Activated T-cell treated with anti-CD3 and anti-CD28 coated beads, Interleukin-2, amount 50 U/mL, for 1 hour (primary cell): ENCODE measurements around the gene TTC7B.

Experiments
- DNase-seq: peaks from one replicate; pipeline ENCODE4 v3.0.0-alpha.2; 2020

Gene TTC7B

GRCh38 chr14:90697577-90698206, 118.5 kb downstream of the TTC7B start:
- peak; percentile 76 for DNase-seq

DNA sequence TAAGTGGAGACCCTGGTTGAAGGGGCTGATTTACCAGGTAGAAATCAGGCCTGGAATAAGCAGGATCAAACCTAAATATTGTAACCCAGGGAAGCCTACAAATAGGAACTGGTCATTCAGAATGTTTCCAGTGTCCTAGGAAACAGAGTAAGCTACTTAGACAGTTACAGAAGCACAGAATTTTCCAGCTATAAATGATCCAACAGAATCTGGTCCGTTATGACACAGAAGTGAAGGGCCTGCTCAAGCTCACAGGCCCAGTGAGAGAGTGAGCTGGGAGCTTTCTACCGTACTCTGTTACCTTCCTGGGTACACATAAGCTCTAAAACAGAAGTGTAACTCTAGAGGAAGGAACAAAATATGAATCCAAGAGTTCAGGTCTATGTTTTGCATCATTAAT, 119.1 kb downstream of the TTC7B start:
- no peak for DNase-seq

DNA sequence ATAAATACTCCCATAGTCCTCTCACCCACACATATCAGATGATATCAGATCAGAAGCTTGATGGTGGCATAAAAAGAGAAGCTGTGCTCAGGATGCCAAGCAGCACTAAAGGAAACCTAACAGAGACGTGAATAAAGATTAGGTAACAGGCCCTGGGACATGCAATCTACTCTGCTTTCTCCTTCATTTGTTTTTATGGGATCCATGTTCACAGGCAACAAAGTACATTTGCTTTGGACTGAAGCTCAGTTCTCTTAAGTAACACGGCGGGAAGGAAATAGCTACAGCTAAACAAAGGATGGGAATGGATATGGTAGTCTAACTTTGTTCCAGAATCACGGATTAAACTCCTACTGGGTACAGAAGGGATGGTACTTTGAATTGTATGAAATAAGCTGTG, 119.5 kb downstream of the TTC7B start:
- DNase-seq = no peak

DNA sequence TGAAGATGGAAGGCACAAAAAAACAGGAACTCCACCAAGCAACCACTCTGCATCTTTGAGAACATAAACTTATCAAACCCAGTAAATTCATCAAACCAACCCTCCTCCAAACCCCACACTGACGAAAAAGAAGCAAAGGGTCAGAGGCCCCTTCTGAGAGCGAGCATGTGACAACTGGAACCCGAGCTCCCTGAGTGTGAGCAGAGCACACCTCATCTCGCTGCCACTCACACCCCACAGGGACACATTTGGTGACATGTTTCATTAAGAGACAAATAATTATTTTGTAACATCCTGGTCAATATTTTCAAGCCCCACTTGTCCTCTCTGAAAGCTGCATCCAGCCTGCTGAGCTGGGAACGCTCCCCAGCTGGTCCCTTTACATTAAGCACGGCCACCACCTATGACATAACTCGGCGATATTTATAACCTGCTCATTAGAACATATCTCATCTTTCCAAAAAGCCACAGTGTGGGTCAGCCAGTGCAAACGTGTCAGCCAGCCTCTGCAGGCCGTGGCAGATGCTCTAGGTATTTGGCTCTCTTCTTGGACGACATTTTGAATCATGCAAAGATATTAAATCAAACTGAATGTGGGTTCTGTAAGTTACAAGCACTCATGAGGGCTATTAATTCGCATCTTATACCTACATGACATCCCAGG, 120.1 kb downstream of the TTC7B start:
- no peak for DNase-seq

- no peak for DNase-seq
These were observed 122.8 kb downstream of the TTC7B start for GRCh38 chr14:90693413-90693812.

GRCh38 chr14:90692826-90693225, 123.4 kb downstream of the TTC7B start:
- DNase-seq = no peak

- no peak for DNase-seq
These were observed 124.2 kb downstream of the TTC7B start for GRCh38 chr14:90692061-90692460.

DNA sequence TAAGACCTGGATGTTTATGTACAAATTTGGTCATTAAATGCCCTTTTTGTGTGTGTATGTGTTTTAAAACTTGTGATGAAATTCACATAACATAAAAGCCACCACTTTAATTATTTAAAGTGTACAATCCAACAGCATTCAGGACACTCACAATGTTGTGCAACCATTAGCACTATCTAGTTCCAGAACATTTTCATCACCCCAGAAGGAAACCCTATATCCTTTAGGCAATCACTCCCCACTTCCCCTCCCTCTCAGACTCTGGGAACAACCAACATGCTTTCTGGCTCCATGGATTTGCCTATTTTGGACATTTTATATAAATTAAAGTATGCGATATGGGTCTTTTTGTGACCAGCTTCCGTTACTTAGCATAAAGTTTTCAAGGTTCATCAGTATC, 124.6 kb downstream of the TTC7B start:
- no peak for DNase-seq

DNA sequence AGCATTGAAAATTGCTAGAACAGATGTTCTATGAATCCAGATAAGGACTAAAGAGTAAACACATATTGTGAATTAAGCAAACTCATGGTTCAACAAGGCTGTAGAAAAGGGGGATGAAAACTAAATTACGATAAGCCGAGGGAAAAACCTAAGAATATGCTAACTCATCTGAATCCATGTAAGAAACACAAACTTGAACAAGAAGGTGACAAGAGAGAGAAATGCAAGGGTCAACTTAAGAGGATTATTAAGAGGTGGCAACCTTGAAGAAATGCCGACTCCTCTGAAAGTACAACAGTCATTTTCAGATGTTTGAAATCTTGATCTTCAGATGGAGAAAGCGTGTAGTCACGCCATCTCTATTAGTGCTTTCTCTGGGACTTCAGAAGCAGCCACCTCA, 128.6 kb downstream of the TTC7B start:
- no peak for DNase-seq

- no peak for DNase-seq
These were observed 133.6 kb downstream of the TTC7B start for GRCh38 chr14:90682615-90683014.

GRCh38 chr14:90681929-90682328, 134.3 kb downstream of the TTC7B start:
- DNase-seq = no peak

DNA sequence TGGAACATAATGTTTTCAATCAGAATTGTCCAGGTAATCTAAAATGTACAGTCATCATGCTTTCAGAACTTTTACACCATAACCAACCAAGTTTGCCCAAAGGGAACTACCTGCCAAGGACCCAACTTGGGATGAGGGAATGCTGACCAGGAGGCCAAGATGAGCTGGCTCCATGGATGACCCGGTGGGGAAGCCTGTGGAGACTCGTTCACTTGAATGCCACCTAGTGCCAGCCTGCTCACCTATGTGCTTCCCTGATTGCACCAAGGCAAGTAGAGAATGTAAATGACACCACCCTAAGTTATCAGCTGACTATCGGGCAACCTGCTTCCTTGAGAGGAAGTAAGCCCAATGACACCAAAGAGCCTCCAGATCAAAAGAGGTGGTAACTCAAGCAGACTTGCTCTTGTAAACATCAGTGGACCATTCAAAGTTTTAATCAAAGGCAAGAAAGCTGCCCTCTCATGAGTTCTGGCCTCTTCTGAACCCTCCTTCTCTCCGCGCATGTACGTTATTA, 137.3 kb downstream of the TTC7B start:
- no peak for DNase-seq

- no peak for DNase-seq
These were observed 137.8 kb downstream of the TTC7B start for GRCh38 chr14:90678420-90678819.

DNA sequence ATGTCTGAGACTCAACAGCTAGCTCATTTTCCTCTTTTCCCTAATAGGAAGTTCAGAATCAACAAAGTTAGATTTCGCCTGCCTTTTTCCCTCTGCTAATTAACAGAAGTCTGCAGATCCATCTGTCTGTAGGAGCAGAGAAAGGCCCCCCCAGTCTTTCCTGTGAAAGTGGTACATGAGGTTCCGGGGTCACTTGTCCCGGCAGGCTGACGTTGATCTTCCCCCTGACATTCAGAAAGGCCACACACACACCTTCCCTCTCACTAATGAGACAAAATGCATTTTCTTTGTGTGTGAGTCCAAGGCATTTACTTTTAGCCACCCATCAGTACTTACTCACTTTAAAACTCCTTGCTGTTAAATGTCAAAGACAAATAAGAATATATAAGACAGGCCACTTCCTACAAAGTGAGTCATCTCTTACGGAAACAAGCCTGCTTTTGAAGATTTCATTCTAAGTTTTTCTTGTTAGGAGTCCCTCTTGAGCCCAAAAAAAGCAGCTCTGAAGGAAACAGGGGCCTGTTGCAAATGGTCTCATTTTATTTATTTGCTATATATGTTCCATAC, 138.7 kb downstream of the TTC7B start:
- no peak for DNase-seq

DNA sequence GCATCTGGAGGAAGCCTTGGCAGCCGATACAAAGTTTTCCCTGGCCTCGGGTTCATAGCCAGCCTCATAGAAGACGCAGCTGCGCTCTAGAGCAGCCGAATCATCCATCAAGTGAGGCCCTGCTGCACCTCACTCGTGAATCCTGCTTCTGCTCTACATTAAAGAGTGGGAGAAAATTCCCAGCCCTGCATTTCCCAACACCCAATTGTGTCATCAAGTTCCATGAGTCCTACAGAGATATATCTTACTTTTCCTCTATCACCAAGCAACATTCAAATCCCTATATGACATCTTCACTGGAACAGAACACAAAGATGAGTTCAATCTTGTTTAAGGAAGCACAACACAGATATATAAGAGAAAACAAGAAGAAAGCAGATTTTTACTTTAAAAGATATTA, 139.3 kb downstream of the TTC7B start:
- no peak for DNase-seq

DNA sequence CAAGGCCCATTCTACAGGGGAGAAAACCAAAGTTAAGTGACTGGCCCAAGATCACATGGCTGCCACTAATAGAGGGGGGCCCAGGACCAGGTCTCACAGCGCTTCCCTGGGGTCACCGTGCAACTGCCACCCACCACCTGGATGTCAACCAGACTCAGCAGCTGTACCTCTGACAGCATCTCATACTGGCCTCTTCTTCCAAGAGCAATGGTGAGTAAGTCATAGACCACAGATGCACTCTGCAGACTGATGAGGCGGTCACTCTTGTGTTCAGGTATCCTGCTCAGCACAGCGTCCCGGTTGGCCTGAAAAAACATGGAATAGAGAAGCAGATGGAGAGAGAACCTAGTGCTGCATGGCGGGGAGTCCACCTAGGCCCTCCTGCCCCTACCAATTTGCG, 139.9 kb downstream of the TTC7B start:
- DNase-seq = no peak

DNA sequence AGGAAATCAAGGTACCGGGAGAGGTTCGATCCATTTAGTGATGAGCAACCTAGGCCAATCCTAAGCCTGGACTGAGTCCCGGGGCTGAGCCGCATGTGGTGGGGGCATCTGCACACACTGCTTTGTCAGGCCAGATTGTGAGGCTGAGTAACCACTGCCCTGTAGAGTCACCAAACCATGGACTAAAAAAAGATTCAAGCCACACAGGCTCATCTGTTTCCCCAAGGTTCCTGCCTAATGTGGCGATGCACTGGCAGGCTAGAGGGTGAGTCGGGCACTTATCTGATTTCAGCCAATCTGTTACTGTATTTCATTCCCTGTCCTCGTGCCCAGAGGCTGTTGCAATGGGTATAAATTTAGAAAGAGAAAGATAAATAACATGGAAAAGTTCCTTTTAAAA, 140.8 kb downstream of the TTC7B start:
- DNase-seq = no peak

DNA sequence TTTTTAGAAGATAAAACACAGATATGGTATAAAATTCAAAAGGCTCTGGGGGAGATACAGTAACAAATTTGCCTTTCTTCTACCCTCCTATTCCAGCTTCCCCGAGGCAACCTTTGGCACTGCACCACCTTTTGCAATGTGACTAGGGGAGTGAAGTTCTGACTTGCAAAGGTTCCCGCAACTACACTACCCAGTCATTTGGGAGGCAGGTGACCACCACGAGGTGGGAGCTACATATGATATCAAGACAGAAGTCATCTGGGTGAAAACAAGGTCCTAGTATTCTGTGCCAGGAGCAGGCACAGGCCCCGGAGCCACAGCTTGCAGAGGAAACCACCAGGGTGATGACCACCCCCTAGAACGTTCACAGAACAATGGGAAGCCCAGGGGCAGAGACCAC, 141.5 kb downstream of the TTC7B start:
- DNase-seq = no peak

- DNase-seq = no peak
These were observed 142.1 kb downstream of the TTC7B start for GRCh38 chr14:90674043-90674670.

DNA sequence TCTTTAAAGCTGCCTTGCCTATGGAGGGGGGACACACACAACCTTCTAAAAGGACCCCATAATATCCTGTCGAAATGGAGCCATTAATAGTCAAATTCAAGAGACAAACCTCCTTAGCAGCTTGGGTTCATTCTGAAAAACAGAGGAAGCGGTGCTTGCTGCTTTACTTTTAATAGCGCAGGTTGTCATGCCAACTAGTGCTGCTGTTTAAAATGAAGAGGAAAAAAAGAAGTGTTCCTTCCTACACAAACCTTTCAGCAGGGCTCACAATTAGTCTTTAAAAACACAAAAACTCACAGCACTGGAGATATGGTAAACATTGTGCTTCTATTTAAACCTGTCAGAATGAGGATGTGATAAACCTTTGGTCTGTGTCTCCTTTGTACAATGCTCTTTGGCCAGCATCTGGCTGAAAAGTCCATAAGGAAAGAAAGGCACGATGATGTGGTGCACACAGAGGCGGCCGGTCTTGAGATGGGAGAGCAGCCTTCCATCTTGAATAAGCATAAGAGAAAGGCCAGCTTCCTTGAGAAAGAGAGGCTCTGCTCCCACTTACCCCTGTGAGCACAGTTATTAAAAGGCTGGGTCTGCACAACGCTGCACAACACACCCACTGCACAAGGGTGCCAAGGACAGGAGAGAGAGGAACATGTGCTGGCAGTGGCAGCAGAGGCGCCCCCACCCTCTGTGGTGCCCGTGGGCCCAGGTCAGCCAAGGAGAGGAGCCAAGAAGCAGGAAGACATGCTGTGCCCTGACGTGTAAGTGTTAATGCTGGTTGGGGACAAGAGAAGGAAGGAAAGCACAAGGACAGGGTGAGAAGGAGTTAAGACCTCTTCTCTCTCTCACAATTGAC, 144.6 kb downstream of the TTC7B start:
- DNase-seq = no peak

DNA sequence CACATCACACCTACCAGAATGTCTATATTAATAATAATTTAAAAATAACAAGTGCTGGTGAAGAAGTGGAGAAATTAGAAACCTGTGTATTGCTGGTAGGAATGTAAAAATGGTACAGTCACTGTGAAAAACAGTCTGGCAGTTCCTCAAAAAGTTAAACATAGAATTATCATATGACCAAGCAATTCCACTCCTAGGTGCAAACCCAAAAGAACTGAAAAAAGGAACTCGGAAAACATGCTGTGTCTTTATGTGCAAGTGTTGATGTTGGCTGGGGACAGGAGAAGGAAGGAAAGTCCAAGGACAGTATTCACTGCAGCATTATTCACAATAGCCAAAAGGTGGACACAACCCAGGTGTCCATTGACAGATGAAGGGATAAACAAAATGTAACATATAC, 146.5 kb downstream of the TTC7B start:
- no peak for DNase-seq

DNA sequence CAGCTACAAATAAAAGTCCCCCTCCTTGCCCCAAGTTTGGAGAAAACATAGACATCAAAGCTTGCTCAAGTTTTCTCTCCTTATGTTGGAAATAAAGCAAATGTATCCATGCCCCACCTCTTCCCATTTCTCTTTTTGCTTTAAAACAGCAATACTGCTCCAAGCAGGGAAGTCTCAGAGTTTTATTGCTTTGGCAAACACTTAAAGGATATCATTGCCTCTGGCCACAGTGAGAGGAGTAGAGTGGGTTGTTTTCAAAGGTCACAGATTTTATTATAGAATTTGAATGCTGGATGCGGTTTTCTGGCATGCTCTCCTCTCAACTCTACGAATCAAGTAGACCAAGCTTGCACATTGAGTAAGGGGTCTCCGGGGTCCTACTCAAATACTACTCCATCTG, 149.7 kb downstream of the TTC7B start:
- DNase-seq = no peak
